Heart left ventricle (tissue), 13 donors: ENCODE results near the gene PBX3.

ENCODE experiments used
- CTCF ChIP-seq, 12 donors: fragments of 200-600 bp; sonication (generic) in 4 of 12; IDR thresholded peaks; one replicate each; pipeline versions ENCODE4 v1.5.0 to v1.8.0; 2018 to 2022; ENCODE audit warnings: antibody characterized with exemption in 12 of 12, mild to moderate bottlenecking in 5 of 12
- POLR2A ChIP-seq, 2 donors: fragments of 450-650 bp; IDR thresholded peaks; one replicate each; pipeline ENCODE4 v1.6.1; 2017; ENCODE audit warnings: antibody characterized with exemption in 2 of 2, mild to moderate bottlenecking in 2 of 2, moderate library complexity in 2 of 2
- donor health status: ischemic (EF 13 %, LVEDD 7.1; RV severe dilation, severe dysfunction).
- donor health status: DM: no; HTN: yes; CAD: no.
- donor health status: DM: no; HTN: no; CAD: no.
- donor health status: ischemic (EF 25% LVEDD 6.9; RV normal size, moderate dysfunction).
- donor health status: ischemic (EF 25% LVEDD 5.7; RV mildly dilated, moderate dysfunction).
- donor health status: ischemic (EF 35%, LVEDD 5.7; RV mildly dilated, moderate dysfunction).
- donor health status: nonischemic (EF 11% LVEDD 7.7; RV severe dilation, severe dysfunction).
- donor health status: DM: yes; HTN: yes; CAD: no.
- donor health status: PGD.
- donor health status: ischemic (EF 29% LVEDD 5.4; RV normal size, mild dysfunction).
- donor health status: nonischemic (EF 23%, LVEDD 6.1; RV moderate dilation, normal function).

GRCh38 chr9:126001581-126002225 lies 254.5 kb downstream of the PBX3 start:
- TF ChIP-seq CTCF (IDR thresholded peaks at IDR 0.05) (no peak), POLR2A (IDR thresholded peaks at IDR 0.05) (no peak)
